H1 (cell line): ENCODE measurements around the gene RREB1. TPM values are rescaled to one million over a fixed set of nuclear protein-coding genes. Genes with fewer than 3 reads are reported as not detected.

Experiments
- CTCF ChIA-PET: fragments of 300-600 bp; sonication (Branson Sonifier 250); formaldehyde crosslinking; loops from one replicate; lab custom pipeline; 2021; ENCODE audit not compliant: partially characterized antibody; lab: Charles Lee
- POLR2A ChIA-PET: fragments of 300-600 bp; sonication (Branson Sonifier 250); formaldehyde crosslinking; loops from one replicate; lab custom pipeline; 2021; ENCODE audit warnings: inconsistent platforms; ENCODE audit not compliant: partially characterized antibody; lab: Charles Lee
- DNase-seq, 2 experiments: peaks; one replicate each; pipeline versions ENCODE4 v3.0.0 to v3.0.0-alpha.2; 2010 to 2022; ENCODE audit warnings: low spot score in 2 of 2, low read depth in 1 of 2, mixed read lengths in 1 of 2
- FAIRE-seq: peaks from 2 replicates; lab custom pipeline; 2011; peaks lifted over from hg19 to GRCh38; lab: Jason Lieb, UNC
- H2AFZ ChIP-seq: 2 replicates; pipeline ENCODE4 v1.8.1; 2012; ENCODE audit warnings: low read length, inconsistent platforms
- H2AK5ac ChIP-seq: 2 replicates; pipeline ENCODE4 v1.6.1; 2013; ENCODE audit warnings: low read depth, low read length
- H2BK120ac ChIP-seq: replicated peaks from 2 replicates; pipeline ENCODE3; 2013; ENCODE audit warnings: low read depth, low read length, inconsistent platforms
- H2BK12ac ChIP-seq: 2 replicates; pipeline ENCODE4 v1.6.1; 2013; ENCODE audit warnings: low read depth, low read length
- H2BK15ac ChIP-seq: 2 replicates; pipeline ENCODE4 v1.6.1; 2013; ENCODE audit warnings: low read length
- H2BK20ac ChIP-seq: 2 replicates; pipeline ENCODE4 v1.6.1; 2013; ENCODE audit warnings: low read length
- H2BK5ac ChIP-seq: 2 replicates; pipeline ENCODE4 v1.6.1; 2013; ENCODE audit warnings: low read depth, low read length
- H3K14ac ChIP-seq: 2 replicates; pipeline ENCODE4 v1.6.1; 2013; ENCODE audit warnings: inconsistent platforms; ENCODE audit not compliant: insufficient read length
- H3K18ac ChIP-seq: 2 replicates; pipeline ENCODE4 v1.6.1; 2013; ENCODE audit warnings: low read length; ENCODE audit errors: extremely low read depth
- H3K23ac ChIP-seq: 2 replicates; pipeline ENCODE4 v1.6.1; 2013; ENCODE audit warnings: inconsistent platforms; ENCODE audit not compliant: insufficient read length
- H3K23me2 ChIP-seq: 2 replicates; pipeline ENCODE4 v1.6.1; 2013; ENCODE audit warnings: low read depth, low read length
- H3K27ac ChIP-seq: 2 replicates; pipeline ENCODE4 v1.6.1; 2011; ENCODE audit warnings: low read depth, low read length, inconsistent platforms
- H3K27me3 ChIP-seq, 4 experiments: replicated peaks in 1 of 4; 1 replicate in 1 of 4; 2 replicates in 3 of 4; pipeline versions ENCODE4 v1.6.1 to v1.8.1; 2011 to 2013; ENCODE audit warnings: low read length in 3 of 4, mild to moderate bottlenecking in 3 of 4, inconsistent platforms in 2 of 4, mixed read lengths in 2 of 4, moderate library complexity in 1 of 4; ENCODE audit not compliant: control insufficient read depth in 3 of 4, insufficient read depth in 3 of 4; ENCODE audit errors: extremely low read depth in 1 of 4
- H3K36me3 ChIP-seq, 4 experiments: 2 replicates each; pipeline versions ENCODE4 v1.6.1 to v1.8.1; 2011 to 2013; ENCODE audit warnings: mild to moderate bottlenecking in 4 of 4, low read length in 3 of 4, moderate library complexity in 2 of 4, control low read depth in 1 of 4, inconsistent platforms in 1 of 4; ENCODE audit not compliant: insufficient read depth in 4 of 4, control insufficient read depth in 2 of 4
- H3K4ac ChIP-seq: replicated peaks from 2 replicates; pipeline ENCODE3; 2013; ENCODE audit warnings: low read length, low read depth, mixed read lengths, inconsistent platforms; ENCODE audit not compliant: insufficient read length
- H3K4me1 ChIP-seq, 4 experiments: replicated peaks in 1 of 4; 1 replicate in 1 of 4; 2 replicates in 3 of 4; pipeline versions ENCODE4 v1.6.1 to v1.8.1; 2011 to 2013; ENCODE audit warnings: low read length in 3 of 4, inconsistent platforms in 2 of 4, mixed read lengths in 1 of 4; ENCODE audit not compliant: insufficient read depth in 4 of 4, control insufficient read depth in 3 of 4
- H3K4me2 ChIP-seq, 2 experiments: 2 replicates each; pipeline versions ENCODE4 v1.6.1 to v1.8.1; 2011 to 2013; ENCODE audit warnings: low read depth in 2 of 2, low read length in 2 of 2, control low read depth in 1 of 2, inconsistent platforms in 1 of 2, mild to moderate bottlenecking in 1 of 2; ENCODE audit not compliant: insufficient read depth in 1 of 2
- H3K4me3 ChIP-seq, 4 experiments: fragments of 200-600, 300-600 bp in 1 of 4; sonication (generic), shearing (Covaris generic), sonication (Bioruptor Twin) in 1 of 4; 2 replicates each; pipeline versions ENCODE4 v1.5.1 to v1.8.1; 2011 to 2016; ENCODE audit warnings: low read length in 4 of 4, low read depth in 3 of 4, control low read depth in 2 of 4, inconsistent platforms in 2 of 4, mild to moderate bottlenecking in 2 of 4, mixed read lengths in 1 of 4, moderate library complexity in 1 of 4; ENCODE audit not compliant: insufficient read depth in 2 of 4; ENCODE audit errors: extremely low read depth in 1 of 4
- H3K56ac ChIP-seq: replicated peaks from 2 replicates; pipeline ENCODE3; 2013; ENCODE audit warnings: low read depth, mild to moderate bottlenecking, mixed read lengths, low read length, inconsistent platforms; ENCODE audit not compliant: insufficient read length
- H3K79me1 ChIP-seq: 2 replicates; pipeline ENCODE4 v1.6.1; 2013; ENCODE audit warnings: low read depth, low read length, control low read depth
- H3K79me2 ChIP-seq, 2 experiments: 2 replicates each; pipeline versions ENCODE4 v1.6.1 to v1.8.1; 2012 to 2013; ENCODE audit warnings: low read length in 2 of 2, mild to moderate bottlenecking in 2 of 2, inconsistent platforms in 1 of 2; ENCODE audit not compliant: insufficient read depth in 2 of 2, control insufficient read depth in 1 of 2
- H3K9ac ChIP-seq, 4 experiments: replicated peaks in 1 of 4; 1 replicate in 1 of 4; 2 replicates in 3 of 4; pipeline versions ENCODE4 v1.6.1 to v1.8.1; 2011 to 2013; ENCODE audit warnings: low read depth in 3 of 4, low read length in 3 of 4, control low read depth in 2 of 4, mild to moderate bottlenecking in 2 of 4, moderate library complexity in 2 of 4, inconsistent platforms in 1 of 4; ENCODE audit errors: extremely low read depth in 1 of 4
- H3K9me3 ChIP-seq, 2 experiments: 2 replicates each; pipeline versions ENCODE4 v1.6.1 to v1.8.1; 2012 to 2013; ENCODE audit warnings: mild to moderate bottlenecking in 2 of 2, moderate library complexity in 2 of 2, control low read depth in 1 of 2, inconsistent platforms in 1 of 2, low read depth in 1 of 2, low read length in 1 of 2, mixed read lengths in 1 of 2; ENCODE audit not compliant: insufficient read depth in 2 of 2
- H4K20me1 ChIP-seq, 2 experiments: replicated peaks in 1 of 2; 2 replicates each; pipeline versions ENCODE3 to v1.8.1; 2011 to 2013; ENCODE audit warnings: inconsistent platforms in 2 of 2, low read length in 2 of 2, mild to moderate bottlenecking in 1 of 2; ENCODE audit not compliant: insufficient read depth in 2 of 2, control insufficient read depth in 1 of 2
- H4K5ac ChIP-seq: 2 replicates; pipeline ENCODE4 v1.6.1; 2013; ENCODE audit warnings: low read length, low read depth, mixed read lengths, inconsistent platforms; ENCODE audit not compliant: insufficient read length
- H4K8ac ChIP-seq: 2 replicates; pipeline ENCODE4 v1.8.0; 2013; ENCODE audit warnings: mild to moderate bottlenecking, moderate library complexity, low read length, inconsistent platforms; ENCODE audit not compliant: insufficient read depth; ENCODE audit errors: extremely low read depth
- H4K91ac ChIP-seq: replicated peaks from 2 replicates; pipeline ENCODE3; 2013; ENCODE audit warnings: low read length, mixed read lengths, inconsistent platforms; ENCODE audit not compliant: insufficient read length
- ATF2 ChIP-seq: IDR thresholded peaks from 2 replicates; pipeline ENCODE4 v1.6.1; 2012; ENCODE audit warnings: low read length, inconsistent platforms
- POLR2AphosphoS5 ChIP-seq: IDR thresholded peaks from 2 replicates; pipeline ENCODE4 v1.6.1; 2011; ENCODE audit warnings: low read depth, low read length
- TAF1 ChIP-seq: IDR thresholded peaks from 2 replicates; pipeline ENCODE4 v1.6.1; 2011; ENCODE audit warnings: mild to moderate bottlenecking, low read depth, low read length
- WGBS, 2 experiments: shearing (Covaris generic) in 1 of 2; methylation state at CpG; one replicate each; pipeline versions ENCODE4 v1.1.6 to v1.1.7; 2013 to 2015; ENCODE audit warnings: low lambda C conversion rate in 2 of 2, mixed read lengths in 2 of 2, inconsistent platforms in 1 of 2, low coverage in 1 of 2, missing lambda C conversion rate in 1 of 2; ENCODE audit not compliant: insufficient replicate concordance in 2 of 2, insufficient coverage in 1 of 2, insufficient read length in 1 of 2; ENCODE audit errors: extremely low coverage in 1 of 2, missing lambda C conversion rate in 1 of 2; 5-methylcytosine and 5-hydroxymethylcytosine counted together
- polyA plus RNA-seq, 7 experiments: library from polyadenylated mRNA; depleted of rRNA in 3 of 7; stranded (reverse) in 5 of 7; unstranded in 2 of 7; fragments of >200 nt in 5 of 7; fragments of 200-250 nt in 2 of 7; gene quantifications; 1 replicate in 5 of 7; 2 replicates in 1 of 7; 4 replicates in 1 of 7; pipeline versions ENCODE4 v1.2.1 to v1.2.3, GENCODE V29; 2011 to 2013; ENCODE audit warnings: missing spikeins in 2 of 7, mixed read lengths in 2 of 7
- total RNA-seq: library from RNA; stranded (reverse); fragmentation: NEBNext Ultra II Directional; extraction: Animal tissue kit (Norgen Biotek cat#: 25700); gene quantifications from 2 replicates; pipeline ENCODE4 v1.2.1, GENCODE V29; 2021

RREB1 gene
- total and polyA plus RNA-seq, 2 of the 8 experiments (the other 6 are each of a cell fraction or from before 2014, with no cell fraction given), result 3.9 to 34.7 TPM

- peaks cover 0 to 44% of the 10 kb centered on the region in 2 experiments; a peak in 2 of 4 replicates for H3K79me2 ChIP-seq
- POLR2A ChIA-PET, result interaction anchor here (0.7 to 1.2 kb wide), 2 partner anchors 68 to 74 kb away, joined by 3 to 4 read pairs; no protein-coding TSS in a partner anchor
Observed at GRCh38 chr6:7173843-7174503, 66.2 kb downstream of the RREB1 start.

More at GRCh38 chr6:7173843-7174503, 66.2 kb downstream of the RREB1 start:
- Histone ChIP-seq H3K14ac (no peak overlapping the region), H2AFZ (no peak overlapping the region), H2BK12ac (no peak overlapping the region), H2BK120ac (no peak overlapping the region), H3K4me1 (peaks cover 0 to 25% (median 21%) of the 10 kb centered on the region in 4 experiments), H3K36me3 (no peaks in the 10 kb centered on the region; a peak in 1 of 8 replicates), H3K23ac (no peak overlapping the region), H2AK5ac (no peak overlapping the region), H3K4me3 (peak overlapping the region in 1 of 4 experiments; percentile 29; a peak in 2 of 8 replicates), H3K27me3 (no peaks in the 10 kb centered on the region), H2BK15ac (no peak overlapping the region), H3K9ac (no peak overlapping the region), H2BK5ac (no peak overlapping the region; the same call in 1 of the 2 replicates), H4K91ac (no peak overlapping the region), H4K8ac (no peak overlapping the region), H3K4me2 (peak overlapping the region; percentile 39 to 46; a peak in 3 of 4 replicates), H4K5ac (no peak overlapping the region)
- no peak for DNase-seq
- CTCF ChIA-PET, result interaction anchor here (1.3 kb wide), 1 partner anchor 17 kb away, joined by 3 read pairs; no protein-coding TSS in a partner anchor
- WGBS, 2 experiments, result 34% methylated on average over 9 of the region's 9 CpGs; no CpG with 5 or more reads in 1 of the 2 experiments
- no peak for TF ChIP-seq POLR2AphosphoS5
- no peak for TF ChIP-seq ATF2
- no peak for TF ChIP-seq TAF1
- TF ChIP-seq, all 59 proteins: peak for 0
- H2BK20ac ChIP-seq, result no peak overlapping the region
- no peak overlapping the region for H3K4ac ChIP-seq
- H3K27ac ChIP-seq, result no peak overlapping the region
- FAIRE-seq, result no peak
- no peak overlapping the region for H3K56ac ChIP-seq
- H3K23me2 ChIP-seq, result no peaks in the 10 kb centered on the region; the same call in 1 of the 2 replicates
- 0 out of 2 replicates have a peak overlapping the region, but pooled peaks have one; percentile 20 for H3K18ac ChIP-seq
- H3K79me1 ChIP-seq, result peaks cover 18% of the 10 kb centered on the region
- H4K20me1 ChIP-seq, result peaks cover 2 to 3% of the 10 kb centered on the region in 2 experiments
- H3K9me3 ChIP-seq, result no peaks in the 10 kb centered on the region
